Body of pancreas (tissue), 4 donors: ENCODE data around the gene CFAP77.

Experiments used
- CTCF ChIP-seq, 7 experiments: fragments of 450-650 bp in 4 of 7; fragments of 200-600 bp in 3 of 7; sonication (generic) in 3 of 7; IDR thresholded peaks; one replicate each; pipeline ENCODE4 v1.5.1; 2016 to 2019; ENCODE audit warnings: antibody characterized with exemption in 7 of 7
- POLR2A ChIP-seq, 3 donors: fragments of 450-650 bp; IDR thresholded peaks; one replicate each; pipeline ENCODE4 v1.6.1; 2016; ENCODE audit warnings: antibody characterized with exemption in 3 of 3, mild to moderate bottlenecking in 2 of 3

- TF ChIP-seq POLR2A (IDR thresholded peaks at IDR 0.05) (no peak), CTCF (IDR thresholded peaks at IDR 0.05) (no peak)
Measured at GRCh38 chr9:132583584-132584304, 173.7 kb downstream of the CFAP77 start.
